A549 (cell line): ENCODE measurements around the gene PHF1.

Experiments used
- BHLHE40 ChIP-seq: IDR thresholded peaks from 2 replicates; pipeline ENCODE4 v1.6.1; 2012; ENCODE audit warnings: low read depth, low read length, inconsistent platforms
- CHD2 ChIP-seq: fragments of 150-350 bp; IDR thresholded peaks from 2 replicates; pipeline ENCODE4 v1.6.1; 2014; ENCODE audit warnings: low read length; ENCODE audit not compliant: partially characterized antibody
- EP300 ChIP-seq, 2 experiments: fragments of >200 bp; sonication (Bioruptor Twin); formaldehyde crosslinking; IDR thresholded peaks; 2 replicates in 1 of 2; 3 replicates in 1 of 2; pipeline ENCODE4 v1.6.1; 2016 to 2017
- JUN ChIP-seq, 2 experiments: fragments of >200 bp; sonication (Bioruptor Twin); formaldehyde crosslinking; IDR thresholded peaks; 2 replicates in 1 of 2; 3 replicates in 1 of 2; pipeline ENCODE4 v1.6.1; 2016 to 2017
- JUNB ChIP-seq: fragments of >200 bp; sonication (Bioruptor Twin); formaldehyde crosslinking; IDR thresholded peaks from 2 replicates; pipeline ENCODE4 v1.6.1; 2016
- MYC ChIP-seq: IDR thresholded peaks from 2 replicates; pipeline ENCODE4 v1.6.1; 2012; ENCODE audit warnings: mild to moderate bottlenecking, inconsistent platforms, low read length, improper control_type of control experiment, borderline replicate concordance
- NPAS2 ChIP-seq: fragments of 250-450 bp; sonication (Bioruptor Pico); IDR thresholded peaks from 2 replicates; pipeline ENCODE4 v1.8.0; 2022; ENCODE audit warnings: mild to moderate bottlenecking, moderate library complexity, borderline replicate concordance
- POLR2A ChIP-seq: IDR thresholded peaks from 2 replicates; pipeline ENCODE4 v1.6.1; 2012; ENCODE audit warnings: mild to moderate bottlenecking, low read length
- RFX5 ChIP-seq: fragments of 450-650 bp; IDR thresholded peaks from 2 replicates; pipeline ENCODE4 v1.7.1; 2014; ENCODE audit warnings: antibody characterized with exemption, mild to moderate bottlenecking, moderate library complexity
- RNF2 ChIP-seq: fragments of 200-600 bp; sonication (generic); IDR thresholded peaks from 2 replicates; pipeline ENCODE4 v1.6.1; 2016; ENCODE audit warnings: low read depth, mild to moderate bottlenecking, antibody characterized with exemption, moderate library complexity, borderline replicate concordance
- ZFP36 ChIP-seq: fragments of 450-650 bp; IDR thresholded peaks from 2 replicates; pipeline ENCODE4 v1.6.1; 2014; ENCODE audit warnings: borderline replicate concordance; ENCODE audit not compliant: partially characterized antibody
- TF ChIP-seq, protein P1 (sequence below): fragments of >200 bp; sonication (Bioruptor Twin); formaldehyde crosslinking; IDR thresholded peaks from 3 replicates; pipeline ENCODE4 v1.5.1; 2016
- TF ChIP-seq, protein P2 (sequence below): IDR thresholded peaks from 2 replicates; pipeline ENCODE4 v1.6.1; 2012

DNA sequence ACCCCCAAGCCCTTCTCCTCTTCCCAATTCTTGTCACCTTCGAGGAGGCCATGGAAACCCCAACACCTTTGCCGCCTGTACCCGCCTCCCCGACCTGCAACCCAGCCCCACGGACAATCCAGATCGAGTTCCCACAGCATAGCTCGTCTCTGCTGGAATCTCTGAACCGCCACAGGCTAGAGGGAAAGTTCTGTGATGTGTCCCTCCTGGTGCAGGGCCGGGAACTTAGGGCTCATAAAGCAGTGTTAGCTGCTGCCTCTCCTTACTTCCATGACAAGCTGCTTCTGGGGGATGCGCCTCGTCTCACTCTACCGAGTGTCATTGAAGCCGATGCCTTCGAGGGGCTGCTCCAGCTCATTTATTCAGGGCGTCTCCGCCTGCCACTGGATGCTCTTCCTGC is 44.2 kb downstream of the PHF1 start:
- TF ChIP-seq JUN (IDR thresholded peaks at IDR 0.05) (no peak), MYC (no peak), POLR2A (no peak), ZFP36 (no peak), EP300 (IDR thresholded peaks at IDR 0.05) (no peak), JUNB (no peak), NPAS2 (CRISPR knock-in tag) (no peak), RFX5 (no peak), RNF2 (no peak), CHD2 (no peak), BHLHE40 (no peak)
- TF ChIP-seq, protein P1, sequence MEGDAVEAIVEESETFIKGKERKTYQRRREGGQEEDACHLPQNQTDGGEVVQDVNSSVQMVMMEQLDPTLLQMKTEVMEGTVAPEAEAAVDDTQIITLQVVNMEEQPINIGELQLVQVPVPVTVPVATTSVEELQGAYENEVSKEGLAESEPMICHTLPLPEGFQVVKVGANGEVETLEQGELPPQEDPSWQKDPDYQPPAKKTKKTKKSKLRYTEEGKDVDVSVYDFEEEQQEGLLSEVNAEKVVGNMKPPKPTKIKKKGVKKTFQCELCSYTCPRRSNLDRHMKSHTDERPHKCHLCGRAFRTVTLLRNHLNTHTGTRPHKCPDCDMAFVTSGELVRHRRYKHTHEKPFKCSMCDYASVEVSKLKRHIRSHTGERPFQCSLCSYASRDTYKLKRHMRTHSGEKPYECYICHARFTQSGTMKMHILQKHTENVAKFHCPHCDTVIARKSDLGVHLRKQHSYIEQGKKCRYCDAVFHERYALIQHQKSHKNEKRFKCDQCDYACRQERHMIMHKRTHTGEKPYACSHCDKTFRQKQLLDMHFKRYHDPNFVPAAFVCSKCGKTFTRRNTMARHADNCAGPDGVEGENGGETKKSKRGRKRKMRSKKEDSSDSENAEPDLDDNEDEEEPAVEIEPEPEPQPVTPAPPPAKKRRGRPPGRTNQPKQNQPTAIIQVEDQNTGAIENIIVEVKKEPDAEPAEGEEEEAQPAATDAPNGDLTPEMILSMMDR = no peak
- TF ChIP-seq, protein P2, sequence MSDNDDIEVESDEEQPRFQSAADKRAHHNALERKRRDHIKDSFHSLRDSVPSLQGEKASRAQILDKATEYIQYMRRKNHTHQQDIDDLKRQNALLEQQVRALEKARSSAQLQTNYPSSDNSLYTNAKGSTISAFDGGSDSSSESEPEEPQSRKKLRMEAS = no peak
